K562 (cell line): ENCODE measurements around the gene TBXAS1. TPM values are rescaled to one million over a fixed set of nuclear protein-coding genes. Genes with fewer than 3 reads are reported as not detected.
A peak's percentile ranks its signal among the peaks of the same experiment; 100 is the strongest.

Experiments
- FOXK1 ChIP-seq: sonication (generic); formaldehyde crosslinking; IDR thresholded peaks from 2 replicates; pipeline ENCODE4 v1.8.0; 2022; ENCODE audit warnings: missing genetic modification reagents, mild to moderate bottlenecking, borderline replicate concordance
- KDM1A ChIP-seq, 2 experiments: fragments of 450-650 bp; IDR thresholded peaks; 2 replicates each; pipeline ENCODE4 v1.6.1; 2016; ENCODE audit warnings: mild to moderate bottlenecking in 2 of 2
- MCM5 ChIP-seq: fragments of 450-650 bp; IDR thresholded peaks from 2 replicates; pipeline ENCODE4 v1.6.1; 2016; ENCODE audit warnings: low read depth
- NUFIP1 ChIP-seq: fragments of 450-650 bp; IDR thresholded peaks from 2 replicates; pipeline ENCODE4 v1.6.1; 2018; ENCODE audit not compliant: partially characterized antibody
- RBBP5 ChIP-seq: fragments of 200-600 bp; sonication (generic); IDR thresholded peaks from 2 replicates; pipeline ENCODE4 v1.6.1; 2012; ENCODE audit warnings: borderline replicate concordance, mild to moderate bottlenecking, low read length, control low read depth, inconsistent platforms; ENCODE audit not compliant: insufficient read depth, poor library complexity, severe bottlenecking
- RBM25 ChIP-seq: fragments of 200-400 bp; formaldehyde crosslinking; IDR thresholded peaks from 2 replicates; pipeline ENCODE4 v1.6.1; 2018; ENCODE audit warnings: low read length, low read depth, moderate library complexity; ENCODE audit not compliant: severe bottlenecking
- YBX1 ChIP-seq: fragments of 450-650 bp; IDR thresholded peaks from 2 replicates; pipeline ENCODE4 v1.7.1; 2016; ENCODE audit warnings: mild to moderate bottlenecking
- ZNF644 ChIP-seq: fragments of 200-800 bp; sonication (Bioruptor generic); IDR thresholded peaks from 2 replicates; pipeline ENCODE4 v1.6.1; 2016; ENCODE audit warnings: low read depth, missing genetic modification characterization, missing compliant biosample characterization
- polyA plus RNA-seq, 8 experiments: library from polyadenylated mRNA; depleted of rRNA in 4 of 8; stranded (reverse) in 5 of 8; unstranded in 3 of 8; fragments of >200 nt; fragmentation: Nextera tagmentation in 2 of 8; fragmentation: Illumina TruSeq in 1 of 8; extraction: Ambion mirVana in 2 of 8; extraction: Trizol in 1 of 8; gene quantifications; 2 replicates each; pipeline versions ENCODE4 v1.2.1 to v1.2.3, GENCODE V29; 2011 to 2014; ENCODE audit warnings: inconsistent platforms in 1 of 8, missing spikeins in 1 of 8
- total RNA-seq, 7 experiments: library from RNA; depleted of rRNA in 6 of 7; stranded (reverse); fragments of >200 nt in 6 of 7; fragmentation: Illumina TruSeq in 2 of 7; extraction: Trizol in 2 of 7; gene quantifications; 2 replicates each; pipeline versions ENCODE4 v1.2.1 to v1.2.3, GENCODE V29; 2011 to 2021; ENCODE audit warnings: low replicate concordance in 1 of 7
- TF ChIP-seq, protein P1 (sequence below): fragments of 450-650 bp; conservative IDR thresholded peaks from 2 replicates; pipeline ENCODE4 v1.6.1; 2016; ENCODE audit warnings: missing genetic modification characterization, low read depth, mild to moderate bottlenecking, missing compliant biosample characterization, moderate library complexity
- TF ChIP-seq, protein P2 (sequence below): fragments of 450-650 bp; formaldehyde crosslinking; IDR thresholded peaks from 2 replicates; pipeline ENCODE4 v1.4.0; 2020; ENCODE audit warnings: mild to moderate bottlenecking, moderate library complexity

TBXAS1 gene
- total and polyA plus RNA-seq, 9 of the 15 experiments (the other 6 are each of a cell fraction or from before 2014, with no cell fraction given): 1.1 to 8.3 (median 1.9) TPM

DNA sequence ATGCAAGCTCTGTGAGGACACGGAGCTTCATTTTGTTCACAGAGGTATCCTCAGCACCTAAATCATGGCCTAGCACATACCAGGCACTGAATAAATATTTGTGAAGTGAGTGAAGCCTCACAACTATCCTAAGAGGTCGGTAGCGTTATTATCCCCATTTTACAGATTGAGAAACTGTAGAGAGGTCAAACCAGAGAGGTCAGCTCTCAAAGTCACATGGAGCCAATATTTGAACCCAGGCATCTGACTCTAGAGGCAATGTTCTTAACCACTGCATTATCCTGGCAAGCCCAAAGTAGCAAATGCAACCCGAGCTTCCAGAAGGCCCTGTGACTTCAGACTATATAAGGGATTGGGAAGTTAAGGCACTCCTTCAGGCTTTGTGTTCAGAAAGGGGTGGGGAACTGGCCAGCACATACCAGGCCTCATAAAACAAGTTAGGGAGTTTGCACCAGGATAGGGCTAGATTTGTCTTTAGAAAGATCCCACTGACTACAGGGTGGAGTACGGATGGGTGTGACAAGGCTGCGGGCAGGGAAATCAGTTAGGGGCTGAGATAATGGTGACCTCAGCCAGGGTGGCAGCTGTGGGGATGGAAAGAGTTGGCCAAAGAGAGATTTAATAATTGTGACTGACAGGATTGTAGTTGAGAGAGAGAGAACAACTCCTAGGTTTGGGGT lies 101.4 kb downstream of the TBXAS1 start (continued):
- TF ChIP-seq MCM5 (no peak), NUFIP1 (no peak), ZNF644 (tag) (no peak), KDM1A (IDR thresholded peaks at IDR 0.05) (peak in 1 of 2 experiments; percentile 41; a peak in 1 of 4 replicates), FOXK1 (CRISPR knock-in tag) (0 out of 2 replicates have a peak, but pooled peaks have one; percentile 13), RBM25 (peak; percentile 45), RBBP5 (no peak), YBX1 (no peak)
- TF ChIP-seq, protein P1, sequence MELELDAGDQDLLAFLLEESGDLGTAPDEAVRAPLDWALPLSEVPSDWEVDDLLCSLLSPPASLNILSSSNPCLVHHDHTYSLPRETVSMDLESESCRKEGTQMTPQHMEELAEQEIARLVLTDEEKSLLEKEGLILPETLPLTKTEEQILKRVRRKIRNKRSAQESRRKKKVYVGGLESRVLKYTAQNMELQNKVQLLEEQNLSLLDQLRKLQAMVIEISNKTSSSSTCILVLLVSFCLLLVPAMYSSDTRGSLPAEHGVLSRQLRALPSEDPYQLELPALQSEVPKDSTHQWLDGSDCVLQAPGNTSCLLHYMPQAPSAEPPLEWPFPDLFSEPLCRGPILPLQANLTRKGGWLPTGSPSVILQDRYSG: no peak
- TF ChIP-seq, protein P2, sequence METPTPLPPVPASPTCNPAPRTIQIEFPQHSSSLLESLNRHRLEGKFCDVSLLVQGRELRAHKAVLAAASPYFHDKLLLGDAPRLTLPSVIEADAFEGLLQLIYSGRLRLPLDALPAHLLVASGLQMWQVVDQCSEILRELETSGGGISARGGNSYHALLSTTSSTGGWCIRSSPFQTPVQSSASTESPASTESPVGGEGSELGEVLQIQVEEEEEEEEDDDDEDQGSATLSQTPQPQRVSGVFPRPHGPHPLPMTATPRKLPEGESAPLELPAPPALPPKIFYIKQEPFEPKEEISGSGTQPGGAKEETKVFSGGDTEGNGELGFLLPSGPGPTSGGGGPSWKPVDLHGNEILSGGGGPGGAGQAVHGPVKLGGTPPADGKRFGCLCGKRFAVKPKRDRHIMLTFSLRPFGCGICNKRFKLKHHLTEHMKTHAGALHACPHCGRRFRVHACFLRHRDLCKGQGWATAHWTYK (CRISPR knock-in tag): no peak
